Thoracic aorta (tissue), 2 donors: ENCODE data around the gene GJB1. TPM values are rescaled to one million over a fixed set of nuclear protein-coding genes. Genes with fewer than 3 reads are reported as not detected.

Source experiments
- ATAC-seq: fragments of 150-250 bp; one replicate; pipeline ENCODE4 v1.8.0; 2017; ENCODE audit warnings: low read depth; ENCODE audit not compliant: insufficient number of reproducible peaks, low FRiP score
- DNase-seq: peaks from one replicate; pipeline ENCODE4 v3.0.0-alpha.2; 2020; ENCODE audit warnings: low spot score
- H3K27ac ChIP-seq, 2 donors: fragments of 200-600 bp; sonication (generic); 1 replicate in 1 of 2; 2 replicates in 1 of 2; pipeline ENCODE4 v1.5.1; 2016; ENCODE audit warnings: mild to moderate bottlenecking in 2 of 2, moderate library complexity in 2 of 2
- H3K27me3 ChIP-seq: fragments of 200-600 bp; sonication (generic); replicated peaks from 2 replicates; pipeline ENCODE4 v1.6.0; 2016; ENCODE audit warnings: mild to moderate bottlenecking; ENCODE audit not compliant: insufficient read depth
- H3K36me3 ChIP-seq: fragments of 200-600 bp; sonication (generic); one replicate; pipeline ENCODE4 v1.5.1; 2016
- H3K4me1 ChIP-seq, 2 donors: fragments of 200-600 bp; sonication (generic); 1 replicate in 1 of 2; 2 replicates in 1 of 2; pipeline versions ENCODE4 v1.5.1 to v1.6.0; 2016; ENCODE audit warnings: low read depth in 2 of 2, mild to moderate bottlenecking in 1 of 2; ENCODE audit not compliant: control insufficient read depth in 1 of 2
- H3K4me3 ChIP-seq: fragments of 200-600 bp; sonication (generic); 2 replicates; pipeline ENCODE4 v1.5.1; 2016; ENCODE audit warnings: mild to moderate bottlenecking
- H3K9me3 ChIP-seq: fragments of 200-600 bp; sonication (generic); 2 replicates; pipeline ENCODE4 v1.5.1; 2016
- CTCF ChIP-seq: fragments of 200-600 bp; sonication (generic); IDR thresholded peaks from one replicate; pipeline ENCODE4 v1.5.1; 2019; ENCODE audit warnings: antibody characterized with exemption
- total RNA-seq, 2 donors: library from RNA; depleted of rRNA; stranded (reverse); fragments of >200 nt; gene quantifications; one replicate each; pipeline versions ENCODE4 v1.1.0 to v1.2.3, GENCODE V29; 2016

The GJB1 gene
- total RNA-seq, 2 donors from 2014 or later, result not detected

DNA sequence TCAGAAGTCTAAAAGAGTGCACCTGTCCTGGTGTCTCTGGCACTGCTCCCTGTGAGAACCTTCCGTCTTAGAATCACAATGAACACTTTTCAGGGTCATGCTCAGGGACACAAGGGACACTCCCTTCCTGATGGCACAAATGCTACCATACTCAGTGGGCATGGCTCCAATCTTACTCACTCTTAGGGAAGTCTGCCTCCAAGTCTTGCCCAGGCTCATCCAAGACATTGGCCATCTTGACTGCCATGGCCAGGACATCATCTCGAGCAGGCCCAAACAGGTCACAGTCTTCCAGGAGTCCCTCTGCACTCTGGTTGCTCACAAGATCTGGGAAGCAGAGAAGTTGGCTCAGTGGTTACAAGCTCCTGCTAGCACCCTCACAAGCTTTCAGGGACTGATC is 22.1 kb downstream of the GJB1 start:
- Histone ChIP-seq H3K36me3 (peaks cover 29% of the 10 kb centered on the region), H3K4me1 (no peaks in the 10 kb centered on the region), H3K4me3 (no peak overlapping the region), H3K27ac (no peak overlapping the region), H3K27me3 (no peaks in the 10 kb centered on the region), H3K9me3 (no peaks in the 10 kb centered on the region)
- DNase-seq, result no peak
- ATAC-seq, result no peak
- TF ChIP-seq CTCF, result no peak

GRCh38 chrX:71250841-71251240 is 27.8 kb downstream of the GJB1 start:
- TF ChIP-seq CTCF, result no peak
- DNase-seq (no peak), ATAC-seq (no peak)
- Histone ChIP-seq H3K9me3 (no peaks in the 10 kb centered on the region), H3K27ac (no peak overlapping the region), H3K36me3 (peaks cover 23% of the 10 kb centered on the region), H3K4me3 (no peak overlapping the region), H3K27me3 (no peaks in the 10 kb centered on the region), H3K4me1 (peaks cover 7 to 9% of the 10 kb centered on the region in 2 donors)

- Histone ChIP-seq H3K4me1 (peaks cover 7 to 9% of the 10 kb centered on the region in 2 donors), H3K27me3 (no peaks in the 10 kb centered on the region), H3K27ac (no peak overlapping the region), H3K4me3 (no peak overlapping the region), H3K36me3 (peaks cover 21% of the 10 kb centered on the region), H3K9me3 (no peaks in the 10 kb centered on the region)
- ATAC-seq (no peak), DNase-seq (no peak)
- no peak for TF ChIP-seq CTCF
Observed at GRCh38 chrX:71251466-71251973, 28.5 kb downstream of the GJB1 start.

DNA sequence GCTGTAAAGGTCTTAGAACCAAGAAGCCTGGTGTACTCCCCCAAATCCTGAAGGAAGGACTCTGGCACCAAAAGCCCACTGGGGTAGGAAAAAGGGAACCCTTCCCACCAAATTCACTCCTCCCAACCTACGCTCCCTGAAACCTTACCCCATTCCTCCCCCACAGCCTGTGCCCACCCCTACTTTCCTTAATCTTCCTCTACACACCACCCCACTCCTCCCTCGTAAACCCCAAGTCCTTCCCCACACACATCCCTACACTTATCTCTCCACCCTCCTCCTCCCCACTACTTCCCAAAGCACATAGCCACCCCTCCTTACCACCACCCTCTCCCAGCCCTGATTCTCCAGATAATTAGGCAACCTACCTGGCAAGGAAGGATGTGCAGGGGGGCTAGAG is 29.2 kb downstream of the GJB1 start:
- Histone ChIP-seq H3K9me3 (no peaks in the 10 kb centered on the region), H3K4me1 (peaks cover 7 to 9% of the 10 kb centered on the region in 2 donors), H3K36me3 (peaks cover 17% of the 10 kb centered on the region), H3K4me3 (no peak overlapping the region), H3K27me3 (no peaks in the 10 kb centered on the region), H3K27ac (no peak overlapping the region)
- DNase-seq, result no peak
- no peak for ATAC-seq
- TF ChIP-seq CTCF, result no peak

DNA sequence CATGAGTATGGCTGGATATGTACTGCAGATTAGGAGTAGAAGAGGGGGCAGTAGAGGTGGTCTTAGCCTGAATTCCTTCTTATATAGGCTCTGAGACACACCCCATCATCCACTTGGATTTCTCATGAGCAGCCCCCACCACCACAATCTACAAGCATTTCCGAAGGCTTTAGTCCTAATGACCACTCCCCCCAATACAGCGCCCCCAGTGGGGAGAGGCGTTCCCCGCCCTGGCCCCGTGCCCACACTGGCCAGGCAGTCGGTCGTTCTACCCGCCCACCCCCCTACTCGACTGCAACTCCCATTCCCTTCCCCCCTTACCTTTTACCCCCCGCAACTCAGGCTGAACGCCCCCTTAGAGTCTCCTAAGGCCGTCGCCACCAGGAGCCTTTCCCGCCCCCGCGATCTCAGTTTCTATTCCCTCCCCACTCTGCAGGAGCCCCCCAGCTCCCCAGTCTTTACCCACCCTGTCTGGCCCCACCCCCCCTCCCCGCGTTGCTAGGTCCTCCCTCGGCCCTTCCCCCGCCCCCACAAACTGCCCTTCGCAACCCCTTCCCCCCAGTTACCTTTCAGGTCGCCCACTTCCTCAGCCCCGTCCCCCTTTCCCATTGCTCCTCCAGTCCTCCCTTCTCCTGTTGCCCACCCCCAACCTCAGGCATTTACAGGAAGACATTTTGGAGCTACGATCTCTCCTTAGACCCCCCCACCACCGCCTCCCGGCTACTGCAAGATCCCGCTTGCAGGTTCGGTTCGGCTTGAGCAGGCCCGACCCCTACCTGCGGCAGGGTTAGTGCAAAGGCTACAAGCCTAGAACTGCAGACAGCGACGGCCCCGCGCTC is 30.4 kb downstream of the GJB1 start:
- Histone ChIP-seq H3K36me3 (peaks cover 10% of the 10 kb centered on the region), H3K4me1 (peaks cover 7 to 9% of the 10 kb centered on the region in 2 donors), H3K27me3 (no peaks in the 10 kb centered on the region), H3K4me3 (peak overlapping the region; percentile 96), H3K9me3 (no peaks in the 10 kb centered on the region), H3K27ac (peak overlapping the region in 1 of 2 donors; percentile 77)
- no peak for DNase-seq
- peak; percentile 44 for TF ChIP-seq CTCF
- no peak for ATAC-seq
